Upper lobe of left lung (tissue), 6 donors: Measurements from ENCODE around the gene KRI1. TPM values are rescaled to one million over a fixed set of nuclear protein-coding genes. Genes with fewer than 3 reads are reported as not detected.
"Not testable (repeated sequence)": the region's sequence is repeated elsewhere in the genome, so short reads cannot be mapped to it uniquely, and the experiment has no call there.

Source experiments
- ATAC-seq, 2 donors: fragments of 200-7000 bp; cut with Tn5 transposase; one replicate each; pipeline ENCODE4 v1.9.1; 2022; ENCODE audit warnings: mild to moderate bottlenecking in 2 of 2, moderate library complexity in 2 of 2; ENCODE audit not compliant: low FRiP score in 2 of 2
- DNase-seq, 2 donors: peaks; one replicate each; pipeline ENCODE4 v3.0.0-alpha.2; 2019 to 2020
- H3K27ac ChIP-seq, 4 donors: fragments of 200-600 bp; sonication (generic); one replicate each; pipeline ENCODE4 v1.5.1; 2016 to 2019
- H3K27me3 ChIP-seq, 4 donors: fragments of 200-600 bp; sonication (generic); one replicate each; pipeline ENCODE4 v1.5.1; 2017 to 2019
- H3K36me3 ChIP-seq, 4 donors: fragments of 200-600 bp; sonication (generic); one replicate each; pipeline ENCODE4 v1.5.1; 2016 to 2019
- H3K4me1 ChIP-seq, 4 donors: fragments of 200-600 bp; sonication (generic); one replicate each; pipeline ENCODE4 v1.5.1; 2018 to 2019
- H3K4me3 ChIP-seq, 4 donors: fragments of 200-600 bp; sonication (generic); one replicate each; pipeline ENCODE4 v1.5.1; 2017 to 2019; ENCODE audit warnings: mild to moderate bottlenecking in 2 of 4, moderate library complexity in 1 of 4
- H3K9me3 ChIP-seq, 4 donors: fragments of 200-600 bp; sonication (generic); one replicate each; pipeline ENCODE4 v1.5.1; 2018 to 2019
- EP300 ChIP-seq, 4 donors: sonication (generic); formaldehyde crosslinking; IDR thresholded peaks; one replicate each; pipeline ENCODE4 v1.5.1; 2017; ENCODE audit warnings: antibody characterized with exemption in 4 of 4, control low read depth in 2 of 4
- POLR2A ChIP-seq, 4 donors: fragments of 450-650 bp; IDR thresholded peaks; one replicate each; pipeline ENCODE4 v1.5.1; 2016 to 2017; ENCODE audit warnings: antibody characterized with exemption in 4 of 4, mild to moderate bottlenecking in 2 of 4
- POLR2AphosphoS5 ChIP-seq, 2 donors: sonication (generic); formaldehyde crosslinking; IDR thresholded peaks; one replicate each; pipeline ENCODE4 v1.5.1; 2017; ENCODE audit warnings: antibody characterized with exemption in 2 of 2
- WGBS, 2 donors: methylation state at CpG; one replicate each; pipeline ENCODE4 v1.1.5; 2017 to 2018; 5-methylcytosine and 5-hydroxymethylcytosine counted together
- total RNA-seq, 6 donors: library from RNA; depleted of rRNA in 4 of 6; stranded (reverse); fragments of >200 nt in 4 of 6; gene quantifications; one replicate each; pipeline versions ENCODE4 v1.1.0 to v1.2.1, GENCODE V29; 2016 to 2021
- TF ChIP-seq, protein P1 (sequence below), 6 experiments: fragments of 450-650 bp in 4 of 6; fragments of 200-600 bp in 2 of 6; sonication (generic) in 2 of 6; IDR thresholded peaks; one replicate each; pipeline ENCODE4 v1.5.1; 2016 to 2019; ENCODE audit warnings: antibody characterized with exemption in 6 of 6
- donor health status: DM: no; HTN: no; CAD: no; lungs with moderate emphysema.
- donor health status: DM: no; HTN: yes; CAD: no; lungs with severe emphysema.

KRI1 gene
- total RNA-seq, 6 donors from 2014 or later, result 13.1 to 74.4 (median 24.5) TPM

DNA sequence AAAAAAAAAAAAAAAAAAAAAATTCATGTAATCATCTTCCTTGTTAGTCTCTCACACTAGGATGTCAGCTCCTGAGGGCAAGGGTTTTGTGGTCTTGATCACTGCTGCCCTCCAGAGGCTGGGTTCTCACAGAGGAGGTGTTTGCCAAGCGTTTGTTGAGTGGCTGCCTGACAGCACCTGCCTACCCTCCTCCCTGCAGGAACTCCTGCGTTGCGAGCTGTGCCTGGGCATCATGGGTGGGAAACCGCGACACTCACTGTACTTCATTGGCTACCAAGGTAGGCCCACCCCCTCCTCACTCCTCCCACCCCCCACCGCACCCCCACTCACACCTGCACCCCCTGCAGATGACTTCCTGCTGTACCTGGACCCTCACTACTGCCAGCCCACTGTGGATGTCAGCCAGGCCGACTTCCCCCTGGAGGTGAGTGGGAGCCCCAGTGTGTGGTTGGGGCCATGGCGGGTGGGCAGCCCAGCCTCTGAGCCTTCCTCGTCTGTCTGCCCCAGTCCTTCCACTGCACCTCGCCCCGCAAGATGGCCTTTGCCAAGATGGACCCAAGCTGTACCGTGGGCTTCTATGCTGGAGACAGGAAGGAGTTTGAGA is 14.0 kb downstream of the KRI1 start:
- ATAC-seq, result no peak

DNA sequence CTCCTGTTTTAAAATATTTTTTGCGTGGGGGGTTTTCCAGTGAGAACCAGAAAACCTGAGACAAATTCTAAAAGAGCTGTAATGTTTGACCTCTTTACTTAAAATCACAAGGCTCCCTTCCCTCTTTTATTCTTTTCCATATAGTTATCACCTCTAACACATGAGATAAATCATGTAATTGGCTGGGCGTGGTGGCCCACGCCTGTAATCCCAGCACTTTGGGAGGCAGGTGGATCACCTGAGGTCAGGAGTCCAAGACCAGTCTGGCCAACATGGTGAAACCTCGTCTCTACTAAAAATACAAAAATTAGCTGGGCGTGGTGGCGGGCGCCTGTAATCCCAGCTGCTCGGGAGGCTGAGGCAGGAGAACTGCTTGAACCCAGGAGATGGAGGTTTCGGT is 14.8 kb downstream of the KRI1 start:
- H3K27me3 ChIP-seq, H3K4me1 ChIP-seq, H3K4me3 ChIP-seq, H3K9me3 ChIP-seq, DNase-seq, ATAC-seq, H3K27ac ChIP-seq: not testable (repeated sequence)
- peaks cover 17 to 92% (median 74%) of the 10 kb centered on the region in 4 donors for H3K36me3 ChIP-seq
- WGBS, 2 donors, result 92 to 97% methylated on average over 9 of the region's 9 CpGs

More for the DNA sequence above, 14.0 kb downstream of the KRI1 start:
- no peaks in the 10 kb centered on the region for H3K27me3 ChIP-seq
- no peak for TF ChIP-seq POLR2AphosphoS5 (IDR thresholded peaks at IDR 0.05)
- TF ChIP-seq POLR2A (IDR thresholded peaks at IDR 0.05), result no peak
- TF ChIP-seq, protein P1, sequence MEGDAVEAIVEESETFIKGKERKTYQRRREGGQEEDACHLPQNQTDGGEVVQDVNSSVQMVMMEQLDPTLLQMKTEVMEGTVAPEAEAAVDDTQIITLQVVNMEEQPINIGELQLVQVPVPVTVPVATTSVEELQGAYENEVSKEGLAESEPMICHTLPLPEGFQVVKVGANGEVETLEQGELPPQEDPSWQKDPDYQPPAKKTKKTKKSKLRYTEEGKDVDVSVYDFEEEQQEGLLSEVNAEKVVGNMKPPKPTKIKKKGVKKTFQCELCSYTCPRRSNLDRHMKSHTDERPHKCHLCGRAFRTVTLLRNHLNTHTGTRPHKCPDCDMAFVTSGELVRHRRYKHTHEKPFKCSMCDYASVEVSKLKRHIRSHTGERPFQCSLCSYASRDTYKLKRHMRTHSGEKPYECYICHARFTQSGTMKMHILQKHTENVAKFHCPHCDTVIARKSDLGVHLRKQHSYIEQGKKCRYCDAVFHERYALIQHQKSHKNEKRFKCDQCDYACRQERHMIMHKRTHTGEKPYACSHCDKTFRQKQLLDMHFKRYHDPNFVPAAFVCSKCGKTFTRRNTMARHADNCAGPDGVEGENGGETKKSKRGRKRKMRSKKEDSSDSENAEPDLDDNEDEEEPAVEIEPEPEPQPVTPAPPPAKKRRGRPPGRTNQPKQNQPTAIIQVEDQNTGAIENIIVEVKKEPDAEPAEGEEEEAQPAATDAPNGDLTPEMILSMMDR (IDR thresholded peaks at IDR 0.05), result peak in 2 of 6 experiments; percentile 7 to 9
- peak in 1 of 2 donors; percentile 22 for DNase-seq
- H3K4me1 ChIP-seq, result no peaks in the 10 kb centered on the region
- H3K4me3 ChIP-seq, result no peak overlapping the region
- H3K36me3 ChIP-seq, result peaks cover 22 to 94% (median 80%) of the 10 kb centered on the region in 4 donors
- H3K9me3 ChIP-seq, result no peaks in the 10 kb centered on the region
- 86 to 91% methylated on average over 9 to 11 of the region's 12 CpGs for WGBS, 2 donors
- no peak overlapping the region for H3K27ac ChIP-seq

GRCh38 chr19:10550336-10550735 is 15.5 kb downstream of the KRI1 start:
- ATAC-seq (no peak), DNase-seq (no peak)
- Histone ChIP-seq H3K4me3 (no peak overlapping the region), H3K36me3 (peaks cover 17 to 88% (median 68%) of the 10 kb centered on the region in 4 donors), H3K9me3 (no peaks in the 10 kb centered on the region), H3K4me1 (peaks cover 0 to 6% (median 2%) of the 10 kb centered on the region in 4 donors), H3K27me3 (no peaks in the 10 kb centered on the region), H3K27ac (no peak overlapping the region)
- TF ChIP-seq, protein P1 (IDR thresholded peaks at IDR 0.05), result no peak
- TF ChIP-seq EP300 (IDR thresholded peaks at IDR 0.05), result no peak
- no peak for TF ChIP-seq POLR2A (IDR thresholded peaks at IDR 0.05)
- TF ChIP-seq POLR2AphosphoS5 (IDR thresholded peaks at IDR 0.05), result no peak
- 90 to 99% methylated on average over 6 of the region's 6 CpGs for WGBS, 2 donors

DNA sequence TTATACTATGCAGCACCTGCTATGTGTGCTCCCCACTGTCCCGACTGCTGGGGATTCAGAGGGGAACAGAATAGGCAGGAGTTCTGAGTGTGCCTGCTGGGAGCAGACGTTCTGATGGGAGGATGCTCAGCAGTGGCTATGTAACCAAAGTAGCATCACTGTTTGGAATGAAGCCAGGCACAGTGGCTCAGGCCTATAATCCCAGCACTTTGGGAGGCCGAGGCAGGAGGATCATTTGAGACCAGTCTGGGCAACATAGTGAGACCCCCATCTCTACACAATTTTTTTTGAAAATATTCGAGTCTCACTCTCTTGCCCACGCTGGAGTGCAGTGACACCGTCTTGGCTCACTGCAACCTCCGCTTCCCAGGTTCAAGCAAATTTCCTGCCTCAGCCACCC is 16.1 kb downstream of the KRI1 start:
- no peak overlapping the region for H3K4me3 ChIP-seq
- ATAC-seq (no peak), DNase-seq (no peak)
- no peaks in the 10 kb centered on the region for H3K27me3 ChIP-seq
- H3K4me1 ChIP-seq, result peaks cover 5 to 13% (median 8%) of the 10 kb centered on the region in 4 donors
- H3K9me3 ChIP-seq, result no peaks in the 10 kb centered on the region
- H3K36me3 ChIP-seq, result peaks cover 17 to 82% (median 62%) of the 10 kb centered on the region in 4 donors
- no peak for TF ChIP-seq POLR2A (IDR thresholded peaks at IDR 0.05)
- TF ChIP-seq POLR2AphosphoS5 (IDR thresholded peaks at IDR 0.05), result no peak
- TF ChIP-seq EP300 (IDR thresholded peaks at IDR 0.05), result no peak
- H3K27ac ChIP-seq, result no peak overlapping the region
- whole genome bisulfite sequencing, 2 donors, result 90 to 91% methylated on average over 7 of the region's 7 CpGs

- no peak overlapping the region for H3K27ac ChIP-seq
- H3K9me3 ChIP-seq, result no peaks in the 10 kb centered on the region
- H3K4me1 ChIP-seq, result peaks cover 9 to 19% (median 11%) of the 10 kb centered on the region in 4 donors
- TF ChIP-seq, protein P1 (IDR thresholded peaks at IDR 0.05), result no peak
- TF ChIP-seq EP300 (IDR thresholded peaks at IDR 0.05) (no peak), POLR2AphosphoS5 (IDR thresholded peaks at IDR 0.05) (no peak), POLR2A (IDR thresholded peaks at IDR 0.05) (no peak)
- WGBS, 2 donors, result 93 to 94% methylated on average over 16 to 18 of the region's 18 CpGs
- peaks cover 17 to 73% (median 55%) of the 10 kb centered on the region in 4 donors for H3K36me3 ChIP-seq
- ATAC-seq (no peak), DNase-seq (no peak)
- no peak overlapping the region for H3K4me3 ChIP-seq
- no peaks in the 10 kb centered on the region for H3K27me3 ChIP-seq
These were observed 17.0 kb downstream of the KRI1 start for GRCh38 chr19:10548746-10549276.
